ENCODE results near the gene PCYOX1L.

The PCYOX1L gene

DNA sequence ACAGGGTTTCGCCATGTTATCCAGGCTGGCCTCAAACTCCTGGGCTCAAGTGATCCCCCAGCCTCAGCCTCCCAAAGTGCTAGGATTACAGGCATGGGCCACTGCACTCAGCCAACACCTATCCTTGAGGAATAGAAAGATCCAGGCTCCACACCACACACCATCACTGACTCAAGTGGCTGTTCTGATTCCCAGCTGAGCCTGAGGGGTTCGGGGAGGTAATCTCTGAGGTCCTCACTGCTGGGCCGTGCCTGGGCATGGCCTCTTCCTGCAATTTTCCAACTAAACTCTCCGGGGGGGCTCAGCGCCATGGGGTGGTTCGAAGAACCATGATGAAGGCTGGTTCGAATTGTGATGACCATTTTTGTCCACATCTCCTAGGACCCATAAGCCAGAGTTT lies 52.2 kb downstream of the PCYOX1L start:
- no peak for DNase-seq

GRCh38 chr5:149410721-149411432 lies 53.0 kb downstream of the PCYOX1L start:
- no peak for DNase-seq

- DNase-seq, result no peak
These were observed 54.1 kb downstream of the PCYOX1L start for GRCh38 chr5:149411738-149412519.

GRCh38 chr5:149412783-149413476 lies 55.1 kb downstream of the PCYOX1L start:
- no peak for DNase-seq

- DNase-seq, result no peak
These were observed 55.8 kb downstream of the PCYOX1L start for GRCh38 chr5:149413477-149414210.

GRCh38 chr5:149414405-149415065 lies 56.7 kb downstream of the PCYOX1L start:
- DNase-seq, result no peak

DNA sequence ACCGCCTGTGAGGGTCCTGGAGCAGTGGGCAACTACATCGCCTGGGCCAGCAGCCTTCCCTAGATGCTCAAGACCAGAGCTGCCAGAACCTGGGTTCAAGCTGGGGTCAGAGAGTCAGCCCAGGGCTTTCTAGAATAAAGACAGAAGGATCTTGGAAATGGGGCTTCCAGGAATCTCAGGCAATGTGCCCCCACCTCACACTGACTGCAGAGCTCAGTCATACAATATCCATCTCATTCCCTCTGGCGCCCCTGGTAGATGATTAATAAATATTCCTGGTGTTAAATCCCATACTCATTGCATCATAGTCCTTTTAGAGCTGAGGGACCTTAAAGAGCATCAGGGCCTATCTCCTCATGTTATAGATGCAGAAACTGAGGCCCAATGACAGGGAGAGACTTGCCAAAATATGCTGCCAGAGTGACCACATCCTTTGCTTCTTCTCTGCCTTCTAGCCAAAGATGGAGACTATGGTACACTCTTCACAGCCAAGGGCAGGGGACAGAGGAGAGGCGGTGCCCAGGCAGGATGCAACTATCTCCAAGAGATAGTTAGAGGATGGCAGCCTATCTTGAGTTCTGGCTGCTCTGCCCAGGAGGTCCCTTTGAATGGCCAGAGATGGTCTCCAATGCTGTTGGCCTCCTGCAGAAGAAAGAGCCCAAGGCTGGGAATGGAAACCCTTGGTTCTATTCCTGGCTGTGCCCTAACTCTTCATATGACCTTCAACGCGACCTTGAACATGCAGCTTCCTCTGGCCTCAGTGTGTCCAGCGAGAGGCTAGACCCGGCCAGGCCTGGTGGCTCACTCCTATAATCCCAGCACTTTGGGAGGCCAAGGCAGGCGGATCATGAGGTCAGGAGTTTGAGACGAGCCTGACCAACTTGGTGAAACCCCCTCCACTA lies 57.5 kb downstream of the PCYOX1L start:
- DNase-seq, result no peak

GRCh38 chr5:149416987-149417710 lies 59.3 kb downstream of the PCYOX1L start:
- no peak for DNase-seq

GRCh38 chr5:149417711-149418368 lies 60.0 kb downstream of the PCYOX1L start:
- no peak for DNase-seq

DNA sequence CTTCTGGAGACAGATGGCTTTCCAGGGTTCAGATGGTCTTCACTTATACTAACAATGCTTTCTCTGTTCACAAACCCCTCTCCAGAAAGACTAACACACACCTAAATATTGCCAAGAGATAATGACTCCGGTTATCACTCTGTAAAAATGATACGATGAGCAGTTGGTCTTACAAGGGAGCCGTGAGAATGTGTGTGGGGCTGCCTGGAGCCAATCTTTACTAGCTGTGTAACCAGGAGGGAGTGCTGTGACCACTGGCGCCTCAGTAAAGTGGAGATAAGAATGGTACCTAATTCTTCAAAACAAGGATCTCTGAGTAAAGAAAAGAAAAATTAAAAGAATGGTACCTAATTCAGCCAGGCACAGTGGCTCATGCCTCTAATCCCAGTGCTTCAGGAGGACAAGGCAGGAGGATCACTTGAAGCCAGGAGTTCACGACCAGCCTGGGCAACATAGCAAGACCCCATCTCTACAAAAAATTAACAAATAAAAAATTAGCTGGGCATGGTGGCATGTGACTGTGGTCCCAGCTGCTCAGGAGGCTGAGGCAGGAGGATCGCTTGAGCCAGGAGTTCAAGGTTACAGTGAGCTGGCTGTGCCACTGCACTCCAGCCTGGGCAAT lies 61.2 kb downstream of the PCYOX1L start:
- DNase-seq, result no peak
